HepG2 (cell line): ENCODE measurements around the gene ATIC. TPM values are rescaled to one million over a fixed set of nuclear protein-coding genes. Genes with fewer than 3 reads are reported as not detected.

Experiments used
- GLI4 ChIP-seq: sonication (generic); formaldehyde crosslinking; IDR thresholded peaks from 2 replicates; pipeline ENCODE4 v1.5.1; 2020; ENCODE audit warnings: missing genetic modification reagents, mild to moderate bottlenecking, moderate library complexity, borderline replicate concordance
- HOXA7 ChIP-seq: sonication (generic); formaldehyde crosslinking; IDR thresholded peaks from 2 replicates; pipeline ENCODE4 v1.8.1; 2022; ENCODE audit warnings: mild to moderate bottlenecking, missing genetic modification reagents, moderate library complexity
- KAT8 ChIP-seq: IDR thresholded peaks from 2 replicates; pipeline ENCODE4 v1.6.1; 2016; ENCODE audit warnings: missing genetic modification reagents, missing compliant biosample characterization
- MTF2 ChIP-seq: sonication (generic); formaldehyde crosslinking; IDR thresholded peaks from 2 replicates; pipeline ENCODE4 v1.5.0; 2020; ENCODE audit warnings: missing genetic modification reagents, borderline replicate concordance
- RBM22 ChIP-seq: fragments of 200-400 bp; formaldehyde crosslinking; optimal IDR thresholded peaks from 2 replicates; pipeline ENCODE3; 2017; ENCODE audit warnings: mild to moderate bottlenecking, low read length, moderate library complexity
- REPIN1 ChIP-seq: sonication (generic); formaldehyde crosslinking; IDR thresholded peaks from 2 replicates; pipeline ENCODE4 v1.8.0; 2022; ENCODE audit warnings: missing genetic modification reagents, low read depth, mild to moderate bottlenecking, borderline replicate concordance
- SMYD3 ChIP-seq: sonication (generic); formaldehyde crosslinking; IDR thresholded peaks from 2 replicates; pipeline ENCODE4 v1.8.1; 2023; ENCODE audit warnings: mild to moderate bottlenecking, missing genetic modification reagents
- SOX6 ChIP-seq, 2 experiments: fragments of 450-650 bp in 1 of 2; sonication (generic) in 1 of 2; formaldehyde crosslinking in 1 of 2; IDR thresholded peaks; 2 replicates each; pipeline versions ENCODE4 v1.4.0 to v1.6.1; 2017 to 2020; ENCODE audit warnings: antibody characterized with exemption in 1 of 2, mild to moderate bottlenecking in 1 of 2, missing genetic modification reagents in 1 of 2
- SSRP1 ChIP-seq: IDR thresholded peaks from 2 replicates; pipeline ENCODE4 v1.6.1; 2016; ENCODE audit warnings: control low read depth
- ZNF781 ChIP-seq: sonication (generic); formaldehyde crosslinking; IDR thresholded peaks from 2 replicates; pipeline ENCODE4 v1.5.1; 2020; ENCODE audit warnings: borderline replicate concordance, mild to moderate bottlenecking, missing genetic modification reagents; ENCODE audit errors: not compliant biosample characterization
- ZNF841 ChIP-seq: sonication (generic); formaldehyde crosslinking; IDR thresholded peaks from 2 replicates; pipeline ENCODE4 v1.8.1; 2023; ENCODE audit warnings: missing genetic modification reagents, borderline replicate concordance
- polyA plus RNA-seq, 8 experiments: library from polyadenylated mRNA; depleted of rRNA in 3 of 8; stranded (reverse) in 7 of 8; unstranded in 1 of 8; fragments of >200 nt; fragmentation: Illumina TruSeq in 4 of 8; extraction: Trizol in 4 of 8; gene quantifications; 2 replicates each; pipeline versions ENCODE4 v1.2.1 to v1.2.3, GENCODE V29; 2011 to 2016; ENCODE audit warnings: low read depth in 4 of 8, missing spikeins in 1 of 8, mixed read lengths in 1 of 8; ENCODE audit not compliant: insufficient read depth in 1 of 8
- total RNA-seq, 5 experiments: library from RNA; depleted of rRNA; stranded (reverse); fragments of >200 nt; fragmentation: Illumina TruSeq; extraction: Trizol; gene quantifications; 2 replicates each; pipeline ENCODE4 v1.2.3, GENCODE V29; 2016; ENCODE audit warnings: low read depth in 1 of 5
- TF ChIP-seq, protein P1 (sequence below): sonication (generic); formaldehyde crosslinking; conservative IDR thresholded peaks from 2 replicates; pipeline ENCODE4 v1.8.0; 2022; ENCODE audit warnings: mild to moderate bottlenecking, moderate library complexity, missing genetic modification reagents
- TF ChIP-seq, protein P2 (sequence below): sonication (generic); formaldehyde crosslinking; IDR thresholded peaks from 2 replicates; pipeline ENCODE4 v1.5.1; 2020; ENCODE audit warnings: mild to moderate bottlenecking, missing genetic modification reagents
- TF ChIP-seq, protein P3 (sequence below): sonication (generic); formaldehyde crosslinking; IDR thresholded peaks from 2 replicates; pipeline ENCODE4 v1.4.0; 2020; ENCODE audit warnings: missing genetic modification reagents

The ATIC gene
- total and polyA plus RNA-seq, 2 of the 13 experiments (the other 11 are each of a cell fraction or from before 2014, with no cell fraction given), result 89.8 to 146 TPM

DNA sequence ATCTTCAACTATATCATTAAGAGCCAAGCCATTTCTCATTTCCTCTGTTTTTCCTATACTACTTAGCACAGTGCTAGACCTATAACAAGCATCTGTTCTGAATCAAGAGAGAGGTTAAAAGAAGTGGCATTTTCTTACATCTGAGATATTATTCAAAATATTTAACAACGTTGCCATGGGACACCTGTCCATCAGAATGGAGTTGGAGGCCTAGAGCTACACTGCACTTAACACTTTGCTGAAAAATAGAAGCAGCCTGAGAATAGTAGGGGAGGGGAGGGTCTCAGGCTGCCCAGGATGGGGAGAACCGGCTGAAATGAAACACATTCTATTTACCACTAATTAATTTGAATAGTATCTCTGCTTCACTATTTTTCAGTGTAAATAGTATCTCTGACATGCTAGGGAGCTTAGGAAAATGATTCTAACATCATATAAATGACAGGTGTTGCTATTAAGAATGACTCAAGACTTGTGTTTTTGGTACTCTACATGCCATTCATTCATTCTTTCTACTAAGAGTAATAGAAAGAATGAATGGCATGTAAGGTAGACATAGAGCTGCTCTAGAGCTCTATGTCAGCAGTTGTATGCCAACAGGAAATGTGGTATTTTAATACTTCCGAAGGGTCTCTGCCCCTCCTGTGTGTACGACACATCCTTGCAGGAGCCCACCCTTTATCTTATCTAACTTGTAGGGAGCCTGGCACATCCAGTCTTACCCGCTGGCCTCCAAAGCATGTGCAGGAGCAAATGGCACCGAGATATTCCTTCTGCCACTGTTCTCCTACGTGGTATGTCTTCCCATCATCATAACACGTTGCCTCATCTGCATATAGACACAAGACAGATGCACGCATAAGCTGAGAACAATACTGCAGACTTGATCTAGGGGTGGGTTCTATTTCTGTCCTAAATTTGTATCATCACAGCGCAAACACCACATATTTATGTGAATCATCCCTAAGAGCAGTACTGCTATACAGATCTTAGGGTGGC is 52.6 kb downstream of the ATIC start (continued):
- TF ChIP-seq, protein P1, sequence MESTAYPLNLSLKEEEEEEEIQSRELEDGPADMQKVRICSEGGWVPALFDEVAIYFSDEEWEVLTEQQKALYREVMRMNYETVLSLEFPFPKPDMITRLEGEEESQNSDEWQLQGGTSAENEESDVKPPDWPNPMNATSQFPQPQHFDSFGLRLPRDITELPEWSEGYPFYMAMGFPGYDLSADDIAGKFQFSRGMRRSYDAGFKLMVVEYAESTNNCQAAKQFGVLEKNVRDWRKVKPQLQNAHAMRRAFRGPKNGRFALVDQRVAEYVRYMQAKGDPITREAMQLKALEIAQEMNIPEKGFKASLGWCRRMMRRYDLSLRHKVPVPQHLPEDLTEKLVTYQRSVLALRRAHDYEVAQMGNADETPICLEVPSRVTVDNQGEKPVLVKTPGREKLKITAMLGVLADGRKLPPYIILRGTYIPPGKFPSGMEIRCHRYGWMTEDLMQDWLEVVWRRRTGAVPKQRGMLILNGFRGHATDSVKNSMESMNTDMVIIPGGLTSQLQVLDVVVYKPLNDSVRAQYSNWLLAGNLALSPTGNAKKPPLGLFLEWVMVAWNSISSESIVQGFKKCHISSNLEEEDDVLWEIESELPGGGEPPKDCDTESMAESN, result 0 out of 2 replicates have a peak, but pooled peaks have one; percentile 17
- no peak for TF ChIP-seq SOX6 (IDR thresholded peaks at IDR 0.05)
- TF ChIP-seq SOX6 (CRISPR knock-in tag; IDR thresholded peaks at IDR 0.05), result 0 out of 2 replicates have a peak, but pooled peaks have one; percentile 11
- TF ChIP-seq, protein P2, sequence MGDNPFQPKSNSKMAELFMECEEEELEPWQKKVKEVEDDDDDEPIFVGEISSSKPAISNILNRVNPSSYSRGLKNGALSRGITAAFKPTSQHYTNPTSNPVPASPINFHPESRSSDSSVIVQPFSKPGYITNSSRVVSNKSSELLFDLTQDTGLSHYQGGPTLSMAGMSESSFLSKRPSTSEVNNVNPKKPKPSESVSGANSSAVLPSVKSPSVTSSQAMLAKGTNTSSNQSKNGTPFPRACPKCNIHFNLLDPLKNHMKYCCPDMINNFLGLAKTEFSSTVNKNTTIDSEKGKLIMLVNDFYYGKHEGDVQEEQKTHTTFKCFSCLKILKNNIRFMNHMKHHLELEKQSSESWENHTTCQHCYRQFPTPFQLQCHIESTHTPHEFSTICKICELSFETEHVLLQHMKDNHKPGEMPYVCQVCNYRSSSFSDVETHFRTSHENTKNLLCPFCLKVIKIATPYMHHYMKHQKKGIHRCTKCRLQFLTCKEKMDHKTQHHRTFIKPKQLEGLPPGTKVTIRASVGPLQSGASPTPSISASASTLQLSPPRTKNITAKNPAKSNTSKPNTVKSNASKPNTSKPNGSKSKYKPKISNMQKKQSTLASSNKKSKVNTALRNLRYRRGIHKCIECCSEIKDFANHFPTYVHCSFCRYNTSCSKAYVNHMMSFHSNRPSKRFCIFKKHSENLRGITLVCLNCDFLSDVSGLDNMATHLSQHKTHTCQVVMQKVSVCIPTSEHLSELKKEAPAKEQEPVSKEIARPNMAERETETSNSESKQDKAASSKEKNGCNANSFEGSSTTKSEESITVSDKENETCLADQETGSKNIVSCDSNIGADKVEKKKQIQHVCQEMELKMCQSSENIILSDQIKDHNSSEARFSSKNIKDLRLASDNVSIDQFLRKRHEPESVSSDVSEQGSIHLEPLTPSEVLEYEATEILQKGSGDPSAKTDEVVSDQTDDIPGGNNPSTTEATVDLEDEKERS (CRISPR knock-in tag), result 0 out of 2 replicates have a peak, but pooled peaks have one; percentile 62
- no peak for TF ChIP-seq GLI4
- TF ChIP-seq MTF2 (CRISPR knock-in tag), result no peak
- TF ChIP-seq, protein P3, sequence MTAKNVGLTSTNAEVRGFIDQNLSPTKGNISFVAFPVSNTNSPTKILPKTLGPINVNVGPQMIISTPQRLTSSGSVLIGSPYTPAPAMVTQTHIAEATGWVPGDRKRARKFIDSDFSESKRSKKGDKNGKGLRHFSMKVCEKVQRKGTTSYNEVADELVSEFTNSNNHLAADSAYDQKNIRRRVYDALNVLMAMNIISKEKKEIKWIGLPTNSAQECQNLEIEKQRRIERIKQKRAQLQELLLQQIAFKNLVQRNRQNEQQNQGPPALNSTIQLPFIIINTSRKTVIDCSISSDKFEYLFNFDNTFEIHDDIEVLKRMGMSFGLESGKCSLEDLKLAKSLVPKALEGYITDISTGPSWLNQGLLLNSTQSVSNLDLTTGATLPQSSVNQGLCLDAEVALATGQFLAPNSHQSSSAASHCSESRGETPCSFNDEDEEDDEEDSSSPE (CRISPR knock-in tag), result no peak
- TF ChIP-seq ZNF841 (CRISPR knock-in tag), result 0 out of 2 replicates have a peak, but pooled peaks have one; percentile 45
- 0 out of 2 replicates have a peak, but pooled peaks have one; percentile 85 for TF ChIP-seq HOXA7 (CRISPR knock-in tag)
- TF ChIP-seq KAT8 (CRISPR knock-in tag), result no peak
- 0 out of 2 replicates have a peak, but pooled peaks have one; percentile 23 for TF ChIP-seq SMYD3 (CRISPR knock-in tag)
- 0 out of 2 replicates have a peak, but pooled peaks have one; percentile 33 for TF ChIP-seq REPIN1
- TF ChIP-seq SSRP1 (CRISPR knock-in tag), result 0 out of 2 replicates have a peak, but pooled peaks have one; percentile 90
- peak; percentile 96 for TF ChIP-seq RBM22
- peak; percentile 45 for TF ChIP-seq ZNF781 (CRISPR knock-in tag)
